Ishikawa (cell line): ENCODE data around the gene MFGE8.

ENCODE experiments used
- CEBPB ChIP-seq: IDR thresholded peaks from 2 replicates; pipeline ENCODE4 v1.6.1; 2012
- CREB1 ChIP-seq: IDR thresholded peaks from 2 replicates; pipeline ENCODE4 v1.6.1; 2012; ENCODE audit warnings: low read depth
- EGR1 ChIP-seq: IDR thresholded peaks from 2 replicates; pipeline ENCODE4 v1.6.1; 2012
- EP300 ChIP-seq: IDR thresholded peaks from 2 replicates; pipeline ENCODE4 v1.6.1; 2012; ENCODE audit warnings: borderline replicate concordance
- FOXM1 ChIP-seq: IDR thresholded peaks from 2 replicates; pipeline ENCODE4 v1.6.1; 2012; ENCODE audit warnings: low read depth, borderline replicate concordance
- MAX ChIP-seq: IDR thresholded peaks from 2 replicates; pipeline ENCODE4 v1.6.1; 2012
- NFIC ChIP-seq: IDR thresholded peaks from 2 replicates; pipeline ENCODE4 v1.6.1; 2012
- RAD21 ChIP-seq: IDR thresholded peaks from 2 replicates; pipeline ENCODE4 v1.6.1; 2012; ENCODE audit warnings: low read depth
- TAF1 ChIP-seq: IDR thresholded peaks from 2 replicates; pipeline ENCODE4 v1.6.1; 2012; ENCODE audit warnings: low read depth, mild to moderate bottlenecking
- TCF12 ChIP-seq: IDR thresholded peaks from 2 replicates; pipeline ENCODE4 v1.6.1; 2012; ENCODE audit warnings: low read depth
- TEAD4 ChIP-seq: IDR thresholded peaks from 2 replicates; pipeline ENCODE4 v1.6.1; 2012
- YY1 ChIP-seq: IDR thresholded peaks from 2 replicates; pipeline ENCODE4 v1.6.1; 2012; ENCODE audit warnings: low read depth
- ZBTB7A ChIP-seq: IDR thresholded peaks from 2 replicates; pipeline ENCODE4 v1.6.1; 2012; ENCODE audit warnings: low read depth
- TF ChIP-seq, protein P1 (sequence below): IDR thresholded peaks from 2 replicates; pipeline ENCODE4 v1.6.1; 2012; ENCODE audit warnings: low read depth, mild to moderate bottlenecking
- TF ChIP-seq, protein P2 (sequence below): IDR thresholded peaks from 2 replicates; pipeline ENCODE4 v1.6.1; 2012

The MFGE8 gene

DNA sequence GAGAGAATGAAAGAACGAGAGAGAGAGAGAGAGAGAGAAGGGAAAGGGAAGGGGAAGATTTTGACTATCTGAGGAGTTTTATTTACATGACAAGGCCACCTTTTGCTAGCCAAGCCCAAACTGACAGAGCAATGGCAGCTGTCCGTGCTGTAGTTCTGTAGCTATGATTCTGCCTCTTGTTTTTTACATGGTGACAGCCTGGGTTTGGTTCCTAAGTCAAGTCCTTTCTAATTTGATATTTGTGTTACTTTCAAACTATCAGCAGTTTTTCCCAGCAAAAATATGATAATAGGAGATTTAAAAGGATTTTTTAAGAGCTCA lies 26.3 kb upstream of the MFGE8 start:
- no peak for TF ChIP-seq FOXM1
- TF ChIP-seq EGR1, result no peak
- TF ChIP-seq TEAD4, result no peak

DNA sequence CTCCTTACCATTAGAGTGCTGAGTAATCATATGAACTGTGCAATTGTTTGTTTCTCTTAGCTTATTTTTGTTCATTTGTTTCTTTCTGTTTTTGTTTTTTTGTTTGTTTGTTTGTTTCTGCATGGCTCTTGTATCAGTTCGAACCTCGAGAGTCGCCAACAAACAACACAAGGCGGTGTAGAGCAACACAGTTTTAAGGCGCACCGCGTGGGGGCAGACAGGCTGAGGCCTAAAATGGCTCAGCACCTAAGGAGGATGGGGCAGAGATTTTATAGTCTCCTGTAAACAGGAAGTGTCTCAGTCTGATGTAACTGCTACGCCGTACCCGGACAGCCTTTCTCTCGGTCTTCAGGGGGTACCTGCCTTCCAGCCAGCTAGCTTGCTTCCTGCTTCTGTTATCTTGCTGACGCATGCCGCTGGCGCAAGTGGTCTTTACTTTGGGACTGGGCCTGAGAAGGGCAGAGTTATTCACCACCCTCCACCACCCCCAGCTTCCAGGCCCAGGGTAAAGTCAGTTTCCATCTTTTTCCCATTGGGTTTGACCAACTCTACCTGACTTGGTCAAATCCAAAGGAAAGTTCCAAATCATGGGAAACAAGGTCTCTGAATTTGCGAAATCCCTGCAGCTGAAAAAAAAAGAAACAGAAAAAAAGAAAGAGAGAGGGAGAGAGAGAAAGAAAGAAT lies 25.8 kb upstream of the MFGE8 start:
- TF ChIP-seq NFIC (no peak), TCF12 (no peak), RAD21 (no peak), ZBTB7A (no peak), EP300 (no peak), YY1 (no peak), TEAD4 (no peak)

DNA sequence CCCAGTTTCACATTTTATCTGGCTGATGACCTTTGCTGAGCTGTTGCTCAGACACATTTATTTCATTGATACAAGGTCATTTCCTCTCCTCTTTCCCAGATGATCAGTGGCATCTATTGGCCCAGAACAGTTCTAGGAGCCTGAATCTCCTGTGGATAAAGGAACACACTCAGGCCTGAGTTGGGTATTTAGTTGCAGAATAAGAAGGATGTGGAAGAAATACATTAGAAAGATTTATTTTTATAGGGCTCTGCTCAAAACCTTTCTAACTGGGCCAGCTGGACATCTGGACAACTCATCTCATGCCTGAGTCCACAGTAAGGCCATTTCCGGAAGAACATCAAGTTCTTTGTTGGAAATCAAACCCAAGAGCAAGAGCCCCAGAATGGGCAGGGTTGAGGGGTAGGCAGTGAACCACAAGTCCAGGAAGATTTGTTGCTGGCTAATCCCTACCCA lies 19.7 kb upstream of the MFGE8 start:
- peak; percentile 6; the same call in 1 of the 2 replicates for TF ChIP-seq EP300
- TF ChIP-seq RAD21, result no peak; the same call in 1 of the 2 replicates

- peak; percentile 97 for TF ChIP-seq EP300
- TF ChIP-seq NFIC, result peak; percentile 91
- TF ChIP-seq YY1, result 0 out of 2 replicates have a peak, but pooled peaks have one; percentile 30
- TF ChIP-seq CEBPB, result 0 out of 2 replicates have a peak, but pooled peaks have one; percentile 24
- no peak for TF ChIP-seq EGR1
- peak; percentile 92 for TF ChIP-seq TEAD4
- TF ChIP-seq TCF12, result peak; percentile 94
- TF ChIP-seq FOXM1, result peak; percentile 86
- no peak for TF ChIP-seq CREB1
Observed at GRCh38 chr15:88932271-88932874, 19.2 kb upstream of the MFGE8 start.

DNA sequence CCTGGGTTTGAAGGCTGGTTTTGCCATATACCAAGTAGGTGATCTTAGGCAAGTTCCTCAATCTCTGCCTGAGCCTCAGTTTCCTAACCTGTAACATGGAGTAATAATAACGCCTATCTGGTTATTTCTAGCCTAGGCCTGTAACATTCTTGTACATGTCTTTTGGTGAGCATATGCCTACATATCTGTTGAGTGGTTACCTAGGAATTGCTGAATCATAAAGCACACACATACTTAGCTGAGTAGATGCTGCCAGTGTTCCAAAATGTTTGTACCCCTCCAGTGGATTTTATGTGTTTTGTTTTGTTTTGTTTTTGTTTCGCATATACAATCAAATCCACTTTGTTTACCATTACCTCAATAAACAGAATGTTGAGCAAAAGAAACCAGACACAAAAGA lies 17.4 kb upstream of the MFGE8 start:
- TF ChIP-seq MAX, result no peak
- TF ChIP-seq YY1, result no peak
- no peak for TF ChIP-seq NFIC
- no peak for TF ChIP-seq TAF1
- TF ChIP-seq TEAD4, result no peak
- TF ChIP-seq TCF12, result no peak
- TF ChIP-seq RAD21, result no peak
- no peak for TF ChIP-seq ZBTB7A

- TF ChIP-seq NFIC (peak; percentile 2; the same call in 1 of the 2 replicates), EP300 (peak; percentile 3; the same call in 1 of the 2 replicates)
Observed at GRCh38 chr15:88920892-88921435, 7.8 kb upstream of the MFGE8 start.

DNA sequence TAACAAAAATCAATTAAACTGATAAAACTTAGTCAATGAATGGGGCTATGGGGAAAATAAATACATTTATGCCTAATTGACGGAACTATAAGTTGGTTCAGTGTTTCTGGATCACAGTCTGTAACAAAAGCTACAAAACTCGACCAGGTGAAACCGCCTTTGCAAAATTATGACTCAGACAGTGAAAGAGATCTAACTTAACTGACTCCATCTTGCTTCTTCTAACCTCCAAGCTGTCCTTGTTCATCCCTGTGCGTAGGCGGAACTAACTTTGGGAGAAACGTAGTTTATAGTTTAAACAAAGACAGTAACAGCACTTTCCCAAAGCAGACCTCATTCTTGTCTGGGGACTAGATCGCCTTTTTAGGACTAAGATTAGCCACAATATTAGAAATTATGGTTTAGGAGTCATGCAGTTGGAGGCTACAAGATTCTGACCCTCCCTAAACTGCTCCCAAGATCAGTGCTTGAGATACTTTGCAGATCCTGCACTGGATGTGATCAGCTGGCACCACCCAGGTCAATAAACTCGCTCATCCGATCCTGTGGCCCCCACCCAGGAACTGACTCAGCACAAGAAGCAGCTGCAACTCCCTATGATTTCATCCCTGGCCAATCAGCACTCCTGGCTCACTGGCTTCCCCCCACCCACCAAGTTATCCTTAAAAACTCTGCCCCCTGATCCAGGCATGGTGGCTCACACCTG lies 7.2 kb upstream of the MFGE8 start:
- TF ChIP-seq TCF12 (peak; percentile 68), MAX (no peak), CEBPB (no peak), TEAD4 (0 out of 2 replicates have a peak, but pooled peaks have one; percentile 10), NFIC (peak; percentile 45; the same call in 1 of the 2 replicates), EP300 (peak; percentile 62), YY1 (no peak), FOXM1 (no peak), TAF1 (no peak)
- TF ChIP-seq, protein P1, sequence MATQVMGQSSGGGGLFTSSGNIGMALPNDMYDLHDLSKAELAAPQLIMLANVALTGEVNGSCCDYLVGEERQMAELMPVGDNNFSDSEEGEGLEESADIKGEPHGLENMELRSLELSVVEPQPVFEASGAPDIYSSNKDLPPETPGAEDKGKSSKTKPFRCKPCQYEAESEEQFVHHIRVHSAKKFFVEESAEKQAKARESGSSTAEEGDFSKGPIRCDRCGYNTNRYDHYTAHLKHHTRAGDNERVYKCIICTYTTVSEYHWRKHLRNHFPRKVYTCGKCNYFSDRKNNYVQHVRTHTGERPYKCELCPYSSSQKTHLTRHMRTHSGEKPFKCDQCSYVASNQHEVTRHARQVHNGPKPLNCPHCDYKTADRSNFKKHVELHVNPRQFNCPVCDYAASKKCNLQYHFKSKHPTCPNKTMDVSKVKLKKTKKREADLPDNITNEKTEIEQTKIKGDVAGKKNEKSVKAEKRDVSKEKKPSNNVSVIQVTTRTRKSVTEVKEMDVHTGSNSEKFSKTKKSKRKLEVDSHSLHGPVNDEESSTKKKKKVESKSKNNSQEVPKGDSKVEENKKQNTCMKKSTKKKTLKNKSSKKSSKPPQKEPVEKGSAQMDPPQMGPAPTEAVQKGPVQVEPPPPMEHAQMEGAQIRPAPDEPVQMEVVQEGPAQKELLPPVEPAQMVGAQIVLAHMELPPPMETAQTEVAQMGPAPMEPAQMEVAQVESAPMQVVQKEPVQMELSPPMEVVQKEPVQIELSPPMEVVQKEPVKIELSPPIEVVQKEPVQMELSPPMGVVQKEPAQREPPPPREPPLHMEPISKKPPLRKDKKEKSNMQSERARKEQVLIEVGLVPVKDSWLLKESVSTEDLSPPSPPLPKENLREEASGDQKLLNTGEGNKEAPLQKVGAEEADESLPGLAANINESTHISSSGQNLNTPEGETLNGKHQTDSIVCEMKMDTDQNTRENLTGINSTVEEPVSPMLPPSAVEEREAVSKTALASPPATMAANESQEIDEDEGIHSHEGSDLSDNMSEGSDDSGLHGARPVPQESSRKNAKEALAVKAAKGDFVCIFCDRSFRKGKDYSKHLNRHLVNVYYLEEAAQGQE, result no peak
- TF ChIP-seq, protein P2, sequence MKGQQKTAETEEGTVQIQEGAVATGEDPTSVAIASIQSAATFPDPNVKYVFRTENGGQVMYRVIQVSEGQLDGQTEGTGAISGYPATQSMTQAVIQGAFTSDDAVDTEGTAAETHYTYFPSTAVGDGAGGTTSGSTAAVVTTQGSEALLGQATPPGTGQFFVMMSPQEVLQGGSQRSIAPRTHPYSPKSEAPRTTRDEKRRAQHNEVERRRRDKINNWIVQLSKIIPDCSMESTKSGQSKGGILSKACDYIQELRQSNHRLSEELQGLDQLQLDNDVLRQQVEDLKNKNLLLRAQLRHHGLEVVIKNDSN, result no peak

GRCh38 chr15:88918738-88919137 lies 5.6 kb upstream of the MFGE8 start:
- peak; percentile 98 for TF ChIP-seq TCF12
- no peak for TF ChIP-seq CREB1
- TF ChIP-seq EP300, result peak; percentile 98
- no peak for TF ChIP-seq TAF1
- peak; percentile 95 for TF ChIP-seq FOXM1
- TF ChIP-seq MAX, result peak; percentile 88
- peak; percentile 72; the same call in 1 of the 2 replicates for TF ChIP-seq EGR1
- TF ChIP-seq YY1, result no peak
- TF ChIP-seq RAD21, result peak; percentile 31
- peak; percentile 97 for TF ChIP-seq TEAD4
- TF ChIP-seq ZBTB7A, result no peak
- TF ChIP-seq NFIC, result peak; percentile 98
- TF ChIP-seq, protein P2, result peak; percentile 80
- TF ChIP-seq, protein P1, result no peak
- peak; percentile 90 for TF ChIP-seq CEBPB
